HepG2 (cell line): ENCODE measurements around the gene LCMT2. TPM values are rescaled to one million over a fixed set of nuclear protein-coding genes. Genes with fewer than 3 reads are reported as not detected.

Source experiments
- ATAC-seq: fragments of 200-7000 bp; cut with Tn5 transposase; 3 replicates; pipeline ENCODE4 v1.9.1; 2020; ENCODE audit warnings: mild to moderate bottlenecking, moderate library complexity
- BruUV-seq: library from RNA; stranded (reverse); fragments of 400-500 nt; replicated peaks from 2 replicates; lab custom pipeline; 2021; lab: Mats Ljungman, UMichigan
- CTCF ChIA-PET: fragments of 300-600 bp; formaldehyde crosslinking; extraction: SDS; loops from one replicate; lab custom pipeline; 2021; ENCODE audit warnings: low total read pairs, inconsistent platforms, low intra/inter-chr PET ratio; lab: Yijun Ruan, JAX
- POLR2A ChIA-PET: fragments of 350-600 bp; sonication (Branson Sonifier 250); formaldehyde crosslinking; loops from one replicate; lab custom pipeline; 2020; ENCODE audit warnings: antibody characterized with exemption, inconsistent platforms; lab: Yijun Ruan, JAX
- DNase-seq: peaks from one replicate; pipeline ENCODE4 v3.0.0-alpha.2; 2015; ENCODE audit warnings: low spot score
- FAIRE-seq: peaks from 3 replicates; lab custom pipeline; 2011; peaks lifted over from hg19 to GRCh38; lab: Jason Lieb, UNC
- H2AFZ ChIP-seq: one replicate; pipeline ENCODE4 v1.6.1; 2011; ENCODE audit warnings: low read length, inconsistent platforms
- H3K27ac ChIP-seq: fragments of 300-600 bp; 3 replicates; pipeline ENCODE4 v1.8.0; 2011; ENCODE audit warnings: mixed run types, mild to moderate bottlenecking, mixed read lengths, low read length, inconsistent platforms; ENCODE audit not compliant: insufficient read depth; ENCODE audit errors: extremely low read length
- H3K27me3 ChIP-seq, 2 experiments: fragments of 200-600 bp in 1 of 2; 2 replicates in 1 of 2; 3 replicates in 1 of 2; pipeline versions ENCODE4 v1.6.0 to v1.8.0; 2011; ENCODE audit warnings: low read length in 2 of 2, mild to moderate bottlenecking in 2 of 2, moderate library complexity in 2 of 2, inconsistent platforms in 1 of 2; ENCODE audit not compliant: insufficient read depth in 2 of 2, control insufficient read depth in 1 of 2
- H3K36me3 ChIP-seq, 2 experiments: fragments of 200-600 bp in 1 of 2; replicated peaks in 1 of 2; 2 replicates in 1 of 2; 3 replicates in 1 of 2; pipeline versions ENCODE4 v1.5.1 to v1.8.0; 2011; ENCODE audit warnings: low read length in 2 of 2, inconsistent platforms in 1 of 2; ENCODE audit not compliant: insufficient read depth in 2 of 2, control insufficient read depth in 1 of 2
- H3K4me1 ChIP-seq: 2 replicates; pipeline ENCODE4 v1.5.1; 2012; ENCODE audit warnings: low read length, inconsistent platforms; ENCODE audit not compliant: insufficient read depth
- H3K4me2 ChIP-seq: 2 replicates; pipeline ENCODE4 v1.6.0; 2011; ENCODE audit warnings: low read depth, low read length, inconsistent platforms
- H3K4me3 ChIP-seq, 3 experiments: fragments of 200-600 bp in 1 of 3; sonication (generic), shearing (Covaris generic) in 1 of 3; replicated peaks in 1 of 3; 2 replicates each; pipeline ENCODE4 v1.5.1; 2011 to 2016; ENCODE audit warnings: low read length in 3 of 3, inconsistent platforms in 2 of 3, low read depth in 2 of 3, mild to moderate bottlenecking in 2 of 3, control low read depth in 1 of 3, mixed read lengths in 1 of 3; ENCODE audit not compliant: insufficient read depth in 1 of 3
- H3K79me2 ChIP-seq: one replicate; pipeline ENCODE4 v1.6.1; 2011; ENCODE audit warnings: low read length, inconsistent platforms; ENCODE audit not compliant: insufficient read depth
- H3K9ac ChIP-seq: 2 replicates; pipeline ENCODE4 v1.6.0; 2011; ENCODE audit warnings: mild to moderate bottlenecking, low read depth, low read length, inconsistent platforms; ENCODE audit not compliant: insufficient read depth
- H3K9me3 ChIP-seq: 2 replicates; pipeline ENCODE4 v1.5.1; 2012; ENCODE audit warnings: mild to moderate bottlenecking, low read length
- H4K20me1 ChIP-seq: 2 replicates; pipeline ENCODE4 v1.6.0; 2011; ENCODE audit warnings: inconsistent platforms, mild to moderate bottlenecking, low read length, moderate library complexity; ENCODE audit not compliant: insufficient read depth
- CBX2 ChIP-seq, 2 experiments: fragments of 200-600 bp in 1 of 2; sonication (generic); formaldehyde crosslinking in 1 of 2; IDR thresholded peaks; 2 replicates each; pipeline versions ENCODE4 v1.7.0 to v1.8.1; 2018 to 2022; ENCODE audit warnings: low read depth in 2 of 2, low read length in 1 of 2, mild to moderate bottlenecking in 1 of 2, missing genetic modification reagents in 1 of 2
- CC2D1A ChIP-seq: sonication (generic); formaldehyde crosslinking; IDR thresholded peaks from 2 replicates; pipeline ENCODE4 v1.8.1; 2023; ENCODE audit warnings: mild to moderate bottlenecking, missing genetic modification reagents
- FOXO1 ChIP-seq: sonication (generic); formaldehyde crosslinking; IDR thresholded peaks from 2 replicates; pipeline ENCODE4 v1.4.0; 2020; ENCODE audit warnings: missing genetic modification reagents
- HOXA9 ChIP-seq: sonication (generic); formaldehyde crosslinking; IDR thresholded peaks from 2 replicates; pipeline ENCODE4 v1.8.1; 2022; ENCODE audit warnings: missing genetic modification reagents, mild to moderate bottlenecking, moderate library complexity, borderline replicate concordance
- HOXD1 ChIP-seq: sonication (generic); formaldehyde crosslinking; IDR thresholded peaks from 2 replicates; pipeline ENCODE4 v1.5.0; 2020; ENCODE audit warnings: missing genetic modification reagents
- MXD4 ChIP-seq: IDR thresholded peaks from 2 replicates; pipeline ENCODE4 v1.6.1; 2016; ENCODE audit warnings: mild to moderate bottlenecking, missing biosample characterization, missing genetic modification reagents
- SRSF1 ChIP-seq: fragments of 200-400 bp; formaldehyde crosslinking; optimal IDR thresholded peaks from 2 replicates; pipeline ENCODE3; 2017; ENCODE audit warnings: mild to moderate bottlenecking, low read depth, low read length, moderate library complexity
- ZNF605 ChIP-seq: sonication (generic); formaldehyde crosslinking; IDR thresholded peaks from 2 replicates; pipeline ENCODE4 v1.8.0; 2022; ENCODE audit warnings: mild to moderate bottlenecking, missing genetic modification reagents
- ZNF83 ChIP-seq: sonication (generic); formaldehyde crosslinking; IDR thresholded peaks from 2 replicates; pipeline ENCODE4 v1.4.0; 2020; ENCODE audit warnings: missing genetic modification reagents, mild to moderate bottlenecking, borderline replicate concordance
- in situ Hi-C: cut with HindIII; loops from 2 replicates; pipeline ENCODE4 v1.10.0; 2017; ENCODE audit warnings: low pct_unique_long_range_greater_than_20kb; ENCODE audit not compliant: extremely low pct_ligation_motif_present
- intact Hi-C: fragments of 100-400 bp; cut with micrococcal nuclease; formaldehyde crosslinking; loops from one replicate; pipeline ENCODE4 v1.10.0; 2022; ENCODE audit not compliant: unreplicated experiment
- polyA plus RNA-seq, 8 experiments: library from polyadenylated mRNA; depleted of rRNA in 3 of 8; stranded (reverse) in 7 of 8; unstranded in 1 of 8; fragments of >200 nt; fragmentation: Illumina TruSeq in 4 of 8; extraction: Trizol in 4 of 8; gene quantifications; 2 replicates each; pipeline versions ENCODE4 v1.2.1 to v1.2.3, GENCODE V29; 2011 to 2016; ENCODE audit warnings: low read depth in 4 of 8, missing spikeins in 1 of 8, mixed read lengths in 1 of 8; ENCODE audit not compliant: insufficient read depth in 1 of 8
- total RNA-seq, 5 experiments: library from RNA; depleted of rRNA; stranded (reverse); fragments of >200 nt; fragmentation: Illumina TruSeq; extraction: Trizol; gene quantifications; 2 replicates each; pipeline ENCODE4 v1.2.3, GENCODE V29; 2016; ENCODE audit warnings: low read depth in 1 of 5
- TF ChIP-seq, protein P1 (sequence below): sonication (generic); formaldehyde crosslinking; IDR thresholded peaks from 2 replicates; pipeline ENCODE4 v1.4.0; 2020; ENCODE audit warnings: missing genetic modification reagents
- TF ChIP-seq, protein P2 (sequence below): fragments of 450-650 bp; IDR thresholded peaks from 2 replicates; pipeline ENCODE4 v1.6.1; 2016
- TF ChIP-seq, protein P3 (sequence below): sonication (generic); formaldehyde crosslinking; IDR thresholded peaks from 2 replicates; pipeline ENCODE4 v1.5.1; 2020; ENCODE audit warnings: mild to moderate bottlenecking, missing genetic modification reagents, moderate library complexity

Gene LCMT2
- total and polyA plus RNA-seq, 2 of the 13 experiments (the other 11 are each of a cell fraction or from before 2014, with no cell fraction given) = 6.9 to 9.1 TPM

DNA sequence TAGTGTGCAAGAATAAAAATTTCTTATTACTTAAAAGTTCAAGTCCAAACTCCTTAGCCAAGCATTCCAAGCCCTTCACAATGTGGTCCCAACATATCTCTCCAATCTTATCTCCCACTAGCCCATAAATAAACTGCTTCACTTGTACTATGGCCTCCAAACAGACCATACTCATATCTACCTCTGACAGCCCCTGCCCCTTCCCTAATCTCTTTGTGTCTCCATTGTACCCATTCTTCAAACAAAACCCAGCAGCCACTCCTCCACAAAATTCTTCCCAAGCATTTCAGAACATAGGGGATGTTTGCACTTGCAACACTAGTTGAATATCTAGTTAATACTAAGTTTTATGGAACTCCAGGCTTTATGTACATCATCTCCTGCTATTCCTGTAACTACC lies 30.5 kb downstream of the LCMT2 start:
- BruUV-seq = no TSS peak
- Histone ChIP-seq H3K4me1 (no peaks in the 10 kb centered on the region), H3K9me3 (no peaks in the 10 kb centered on the region), H2AFZ (no peak overlapping the region), H3K36me3 (no peaks in the 10 kb centered on the region), H3K27me3 (peaks cover 5 to 39% of the 10 kb centered on the region in 2 experiments; a peak in 3 of 5 replicates), H4K20me1 (no peaks in the 10 kb centered on the region), H3K27ac (no peak overlapping the region), H3K4me3 (no peak overlapping the region), H3K4me2 (no peak overlapping the region), H3K9ac (no peak overlapping the region), H3K79me2 (no peaks in the 10 kb centered on the region)
- in situ Hi-C loops = no loop called here
- ChIA-PET CTCF (no interaction called here), POLR2A (no interaction called here)
- FAIRE-seq = no peak
- TF ChIP-seq, protein P1, sequence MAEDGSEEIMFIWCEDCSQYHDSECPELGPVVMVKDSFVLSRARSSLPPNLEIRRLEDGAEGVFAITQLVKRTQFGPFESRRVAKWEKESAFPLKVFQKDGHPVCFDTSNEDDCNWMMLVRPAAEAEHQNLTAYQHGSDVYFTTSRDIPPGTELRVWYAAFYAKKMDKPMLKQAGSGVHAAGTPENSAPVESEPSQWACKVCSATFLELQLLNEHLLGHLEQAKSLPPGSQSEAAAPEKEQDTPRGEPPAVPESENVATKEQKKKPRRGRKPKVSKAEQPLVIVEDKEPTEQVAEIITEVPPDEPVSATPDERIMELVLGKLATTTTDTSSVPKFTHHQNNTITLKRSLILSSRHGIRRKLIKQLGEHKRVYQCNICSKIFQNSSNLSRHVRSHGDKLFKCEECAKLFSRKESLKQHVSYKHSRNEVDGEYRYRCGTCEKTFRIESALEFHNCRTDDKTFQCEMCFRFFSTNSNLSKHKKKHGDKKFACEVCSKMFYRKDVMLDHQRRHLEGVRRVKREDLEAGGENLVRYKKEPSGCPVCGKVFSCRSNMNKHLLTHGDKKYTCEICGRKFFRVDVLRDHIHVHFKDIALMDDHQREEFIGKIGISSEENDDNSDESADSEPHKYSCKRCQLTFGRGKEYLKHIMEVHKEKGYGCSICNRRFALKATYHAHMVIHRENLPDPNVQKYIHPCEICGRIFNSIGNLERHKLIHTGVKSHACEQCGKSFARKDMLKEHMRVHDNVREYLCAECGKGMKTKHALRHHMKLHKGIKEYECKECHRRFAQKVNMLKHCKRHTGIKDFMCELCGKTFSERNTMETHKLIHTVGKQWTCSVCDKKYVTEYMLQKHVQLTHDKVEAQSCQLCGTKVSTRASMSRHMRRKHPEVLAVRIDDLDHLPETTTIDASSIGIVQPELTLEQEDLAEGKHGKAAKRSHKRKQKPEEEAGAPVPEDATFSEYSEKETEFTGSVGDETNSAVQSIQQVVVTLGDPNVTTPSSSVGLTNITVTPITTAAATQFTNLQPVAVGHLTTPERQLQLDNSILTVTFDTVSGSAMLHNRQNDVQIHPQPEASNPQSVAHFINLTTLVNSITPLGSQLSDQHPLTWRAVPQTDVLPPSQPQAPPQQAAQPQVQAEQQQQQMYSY (CRISPR knock-in tag) = no peak
- no peak for TF ChIP-seq HOXA9
- TF ChIP-seq HOXD1 (CRISPR knock-in tag) = no peak
- no peak for TF ChIP-seq CBX2 (IDR thresholded peaks at IDR 0.05; ENCODE audit: low read depth, low read length)
- TF ChIP-seq CBX2 (CRISPR knock-in tag; IDR thresholded peaks at IDR 0.05; ENCODE audit: low read depth) = no peak
- TF ChIP-seq FOXO1 (CRISPR knock-in tag) = no peak
- no peak for TF ChIP-seq ZNF83 (CRISPR knock-in tag)
- TF ChIP-seq, protein P2, sequence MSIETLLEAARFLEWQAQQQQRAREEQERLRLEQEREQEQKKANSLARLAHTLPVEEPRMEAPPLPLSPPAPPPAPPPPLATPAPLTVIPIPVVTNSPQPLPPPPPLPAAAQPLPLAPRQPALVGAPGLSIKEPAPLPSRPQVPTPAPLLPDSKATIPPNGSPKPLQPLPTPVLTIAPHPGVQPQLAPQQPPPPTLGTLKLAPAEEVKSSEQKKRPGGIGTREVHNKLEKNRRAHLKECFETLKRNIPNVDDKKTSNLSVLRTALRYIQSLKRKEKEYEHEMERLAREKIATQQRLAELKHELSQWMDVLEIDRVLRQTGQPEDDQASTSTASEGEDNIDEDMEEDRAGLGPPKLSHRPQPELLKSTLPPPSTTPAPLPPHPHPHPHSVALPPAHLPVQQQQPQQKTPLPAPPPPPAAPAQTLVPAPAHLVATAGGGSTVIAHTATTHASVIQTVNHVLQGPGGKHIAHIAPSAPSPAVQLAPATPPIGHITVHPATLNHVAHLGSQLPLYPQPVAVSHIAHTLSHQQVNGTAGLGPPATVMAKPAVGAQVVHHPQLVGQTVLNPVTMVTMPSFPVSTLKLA = no peak
- TF ChIP-seq CC2D1A (CRISPR knock-in tag) = no peak
- TF ChIP-seq SRSF1 = no peak
- TF ChIP-seq MXD4 (CRISPR knock-in tag) = no peak
- no peak for TF ChIP-seq ZNF605 (CRISPR knock-in tag)
- TF ChIP-seq, protein P3, sequence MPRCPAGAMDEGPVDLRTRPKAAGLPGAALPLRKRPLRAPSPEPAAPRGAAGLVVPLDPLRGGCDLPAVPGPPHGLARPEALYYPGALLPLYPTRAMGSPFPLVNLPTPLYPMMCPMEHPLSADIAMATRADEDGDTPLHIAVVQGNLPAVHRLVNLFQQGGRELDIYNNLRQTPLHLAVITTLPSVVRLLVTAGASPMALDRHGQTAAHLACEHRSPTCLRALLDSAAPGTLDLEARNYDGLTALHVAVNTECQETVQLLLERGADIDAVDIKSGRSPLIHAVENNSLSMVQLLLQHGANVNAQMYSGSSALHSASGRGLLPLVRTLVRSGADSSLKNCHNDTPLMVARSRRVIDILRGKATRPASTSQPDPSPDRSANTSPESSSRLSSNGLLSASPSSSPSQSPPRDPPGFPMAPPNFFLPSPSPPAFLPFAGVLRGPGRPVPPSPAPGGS (CRISPR knock-in tag) = no peak
- intact Hi-C loops = no loop called here
- no peak for DNase-seq
- ATAC-seq = no peak
